SK-N-SH treated with all-trans-retinoic acid at 6 μM for 48 hours (cell line): ENCODE measurements around the gene TRAPPC10.

Source experiments
- ATAC-seq: fragments of 200-7000 bp; cut with Tn5 transposase; 3 replicates; pipeline ENCODE4 v1.9.1; 2020; ENCODE audit warnings: mild to moderate bottlenecking, moderate library complexity
- ARNTL ChIP-seq: fragments of 450-650 bp; formaldehyde crosslinking; IDR thresholded peaks from 2 replicates; pipeline ENCODE4 v1.5.0; 2020; ENCODE audit warnings: low read depth, mild to moderate bottlenecking, moderate library complexity, borderline replicate concordance
- CREB5 ChIP-seq: fragments of 250-450 bp; sonication (Bioruptor Pico); IDR thresholded peaks from 2 replicates; pipeline ENCODE4 v1.5.1; 2020; ENCODE audit warnings: low read depth, mild to moderate bottlenecking, moderate library complexity
- CSDC2 ChIP-seq: fragments of 250-450 bp; sonication (Bioruptor Pico); IDR thresholded peaks from 2 replicates; pipeline ENCODE4 v1.5.0; 2020; ENCODE audit warnings: mild to moderate bottlenecking, moderate library complexity
- CSRNP3 ChIP-seq: fragments of 250-450 bp; sonication (Bioruptor Pico); IDR thresholded peaks from 2 replicates; pipeline ENCODE4 v1.5.1; 2021; ENCODE audit warnings: mild to moderate bottlenecking, moderate library complexity
- ESRRG ChIP-seq: fragments of 250-450 bp; sonication (Bioruptor Pico); IDR thresholded peaks from 2 replicates; pipeline ENCODE4 v1.6.1; 2021; ENCODE audit warnings: mild to moderate bottlenecking
- GLIS3 ChIP-seq: fragments of 250-450 bp; sonication (Bioruptor Pico); IDR thresholded peaks from 2 replicates; pipeline ENCODE4 v1.5.0; 2020; ENCODE audit warnings: mild to moderate bottlenecking, moderate library complexity
- OSR1 ChIP-seq: fragments of 250-450 bp; sonication (Bioruptor Pico); IDR thresholded peaks from 2 replicates; pipeline ENCODE4 v1.8.0; 2022; ENCODE audit warnings: moderate library complexity, mild to moderate bottlenecking, inconsistent platforms
- POU6F1 ChIP-seq: fragments of 250-450 bp; sonication (Bioruptor Pico); IDR thresholded peaks from 2 replicates; pipeline ENCODE4 v1.8.0; 2021; ENCODE audit warnings: low read depth, mild to moderate bottlenecking, moderate library complexity, borderline replicate concordance
- RARB ChIP-seq: fragments of 250-450 bp; sonication (Bioruptor Pico); IDR thresholded peaks from 2 replicates; pipeline ENCODE4 v1.8.0; 2021; ENCODE audit warnings: mild to moderate bottlenecking, moderate library complexity
- SNAI2 ChIP-seq: fragments of 250-450 bp; sonication (Bioruptor Pico); IDR thresholded peaks from 2 replicates; pipeline ENCODE4 v1.5.0; 2020; ENCODE audit warnings: mild to moderate bottlenecking, moderate library complexity
- TCF4 ChIP-seq: fragments of 250-450 bp; sonication (Bioruptor Pico); IDR thresholded peaks from 2 replicates; pipeline ENCODE4 v1.8.0; 2021; ENCODE audit warnings: mild to moderate bottlenecking, moderate library complexity, borderline replicate concordance
- TSHZ2 ChIP-seq: fragments of 250-450 bp; sonication (Bioruptor Pico); IDR thresholded peaks from 2 replicates; pipeline ENCODE4 v1.5.0; 2020; ENCODE audit warnings: mild to moderate bottlenecking, moderate library complexity
- ZC3H10 ChIP-seq: fragments of 250-450 bp; sonication (Bioruptor Pico); IDR thresholded peaks from 2 replicates; pipeline ENCODE4 v1.5.1; 2021; ENCODE audit warnings: mild to moderate bottlenecking, moderate library complexity
- ZFP3 ChIP-seq: fragments of 250-450 bp; sonication (Bioruptor Pico); IDR thresholded peaks from 2 replicates; pipeline ENCODE4 v1.5.0; 2020; ENCODE audit warnings: mild to moderate bottlenecking, moderate library complexity
- ZFP30 ChIP-seq: fragments of 450-650 bp; formaldehyde crosslinking; IDR thresholded peaks from 2 replicates; pipeline ENCODE4 v1.5.0; 2022; ENCODE audit warnings: mild to moderate bottlenecking, moderate library complexity
- ZNF565 ChIP-seq: fragments of 450-650 bp; formaldehyde crosslinking; conservative IDR thresholded peaks from 2 replicates; pipeline ENCODE4 v1.5.0; 2020; ENCODE audit warnings: low read depth, mild to moderate bottlenecking, moderate library complexity
- ZNF70 ChIP-seq: fragments of 450-650 bp; formaldehyde crosslinking; IDR thresholded peaks from 2 replicates; pipeline ENCODE4 v1.5.0; 2020; ENCODE audit warnings: mild to moderate bottlenecking, moderate library complexity
- ZNF8 ChIP-seq: fragments of 450-650 bp; formaldehyde crosslinking; IDR thresholded peaks from 2 replicates; pipeline ENCODE4 v1.5.0; 2020; ENCODE audit warnings: mild to moderate bottlenecking, moderate library complexity

Gene TRAPPC10

GRCh38 chr21:44002511-44002910, 9.6 kb upstream of the TRAPPC10 start:
- ATAC-seq: no peak
- no peak for TF ChIP-seq CSRNP3 (CRISPR knock-in tag)
- no peak for TF ChIP-seq GLIS3 (CRISPR knock-in tag)
- no peak for TF ChIP-seq ESRRG (CRISPR knock-in tag)
- TF ChIP-seq SNAI2 (CRISPR knock-in tag): no peak
- no peak for TF ChIP-seq CREB5 (CRISPR knock-in tag)
- TF ChIP-seq TCF4 (CRISPR knock-in tag): no peak
- TF ChIP-seq TSHZ2 (CRISPR knock-in tag): no peak
- no peak for TF ChIP-seq OSR1
- TF ChIP-seq ZFP30 (CRISPR knock-in tag): no peak
- no peak for TF ChIP-seq ZFP3 (CRISPR knock-in tag)

- no peak for TF ChIP-seq TCF4 (CRISPR knock-in tag)
- no peak for TF ChIP-seq ZNF8 (CRISPR knock-in tag)
- no peak for TF ChIP-seq ZNF70 (CRISPR knock-in tag)
- no peak for TF ChIP-seq ARNTL (CRISPR knock-in tag)
- no peak for TF ChIP-seq RARB (CRISPR knock-in tag)
- TF ChIP-seq ESRRG (CRISPR knock-in tag): no peak
- no peak for TF ChIP-seq ZC3H10 (CRISPR knock-in tag)
- TF ChIP-seq TSHZ2 (CRISPR knock-in tag): no peak
- no peak for TF ChIP-seq POU6F1 (CRISPR knock-in tag)
- TF ChIP-seq CSRNP3 (CRISPR knock-in tag): no peak
- TF ChIP-seq GLIS3 (CRISPR knock-in tag): no peak
- no peak for TF ChIP-seq ZFP30 (CRISPR knock-in tag)
- no peak for TF ChIP-seq CSDC2 (CRISPR knock-in tag)
- no peak for TF ChIP-seq ZNF565
- ATAC-seq: no peak
These were observed 8.7 kb upstream of the TRAPPC10 start for GRCh38 chr21:44003307-44003966.
